Neural progenitor cell (in vitro differentiated cells): ENCODE results near the gene TRIM2. TPM values are rescaled to one million over a fixed set of nuclear protein-coding genes. Genes with fewer than 3 reads are reported as not detected.
"Not testable (repeated sequence)": the region's sequence is repeated elsewhere in the genome, so short reads cannot be mapped to it uniquely, and the experiment has no call there.

Source experiments
- DNase-seq: peaks from one replicate; pipeline ENCODE4 v3.0.0-alpha.2; 2016; ENCODE audit warnings: low spot score
- H2AFZ ChIP-seq: fragments of 200-600 bp; sonication (generic); replicated peaks from 2 replicates; pipeline ENCODE4 v1.6.1; 2016; ENCODE audit warnings: antibody characterized with exemption
- H3F3A ChIP-seq: fragments of 200-600 bp; sonication (generic); 2 replicates; pipeline ENCODE4 v1.6.1; 2016; ENCODE audit warnings: antibody characterized with exemption, low read depth
- H3K27ac ChIP-seq: fragments of 200-600 bp; sonication (generic); 2 replicates; pipeline ENCODE4 v1.5.1; 2016; ENCODE audit warnings: mild to moderate bottlenecking
- H3K27me3 ChIP-seq: fragments of 200-600 bp; sonication (generic); 2 replicates; pipeline ENCODE4 v1.6.1; 2016; ENCODE audit warnings: mild to moderate bottlenecking, moderate library complexity
- H3K36me3 ChIP-seq: fragments of 200-600 bp; sonication (generic); 2 replicates; pipeline ENCODE4 v1.5.1; 2016
- H3K4me1 ChIP-seq: fragments of 200-600 bp; sonication (generic); 2 replicates; pipeline ENCODE4 v1.6.1; 2016; ENCODE audit warnings: mixed run types
- H3K4me2 ChIP-seq: fragments of 200-600 bp; sonication (generic); 2 replicates; pipeline ENCODE4 v1.6.1; 2016
- H3K4me3 ChIP-seq: fragments of 200-600 bp; sonication (generic); 2 replicates; pipeline ENCODE4 v1.5.1; 2016
- H3K79me2 ChIP-seq: fragments of 200-600 bp; sonication (generic); 2 replicates; pipeline ENCODE4 v1.6.1; 2016; ENCODE audit warnings: low read depth
- H3K9ac ChIP-seq: fragments of 200-600 bp; sonication (generic); 2 replicates; pipeline ENCODE4 v1.6.1; 2016
- H3K9me3 ChIP-seq: fragments of 200-600 bp; sonication (generic); 2 replicates; pipeline ENCODE4 v1.5.1; 2016; ENCODE audit warnings: low read depth
- H4K20me1 ChIP-seq: fragments of 200-600 bp; sonication (generic); 2 replicates; pipeline ENCODE4 v1.6.1; 2016; ENCODE audit warnings: low read depth
- H3K27ac Mint-ChIP-seq: 3 replicates; pipeline ENCODE4 v1.8.0; 2021; ENCODE audit warnings: mixed read lengths
- H3K27me3 Mint-ChIP-seq: 2 replicates; pipeline ENCODE4 v1.8.0; 2022; ENCODE audit warnings: low read depth, mild to moderate bottlenecking, inconsistent platforms, moderate library complexity, mixed read lengths; ENCODE audit not compliant: insufficient read depth
- H3K36me3 Mint-ChIP-seq: 3 replicates; pipeline ENCODE4 v1.8.0; 2021; ENCODE audit warnings: mixed read lengths
- H3K4me1 Mint-ChIP-seq: 3 replicates; pipeline ENCODE4 v1.8.0; 2021; ENCODE audit warnings: mixed read lengths
- H3K4me3 Mint-ChIP-seq: 3 replicates; pipeline ENCODE4 v1.8.0; 2021; ENCODE audit warnings: mild to moderate bottlenecking, moderate library complexity, mixed read lengths
- H3K9me3 Mint-ChIP-seq: 3 replicates; pipeline ENCODE4 v1.8.0; 2020; ENCODE audit warnings: mixed read lengths
- CTCF ChIP-seq: fragments of 200-600 bp; sonication (generic); IDR thresholded peaks from 2 replicates; pipeline ENCODE4 v1.5.1; 2017; ENCODE audit warnings: antibody characterized with exemption, mild to moderate bottlenecking
- EZH2 ChIP-seq: fragments of 200-600 bp; sonication (generic); IDR thresholded peaks from 2 replicates; pipeline ENCODE4 v1.6.1; 2017; ENCODE audit warnings: antibody characterized with exemption, mild to moderate bottlenecking, moderate library complexity
- EZH2phosphoT487 ChIP-seq: fragments of 200-600 bp; sonication (generic); IDR thresholded peaks from 2 replicates; pipeline ENCODE4 v1.6.1; 2017; ENCODE audit warnings: antibody characterized with exemption
- total RNA-seq: library from RNA; depleted of rRNA; stranded (reverse); fragments of >200 nt; gene quantifications from 2 replicates; pipeline ENCODE4 v1.2.3, GENCODE V29; 2015; ENCODE audit warnings: low replicate concordance

The TRIM2 gene
- total RNA-seq, 1 donor from 2014 or later, result 87.6 TPM

- Mint-ChIP-seq H3K36me3 (peaks cover 6% of the 10 kb centered on the region), H3K27me3 (peaks cover 2% of the 10 kb centered on the region), H3K4me1 (peaks cover 31% of the 10 kb centered on the region), H3K27ac (no peak overlapping the region), H3K4me3 (no peak overlapping the region), H3K9me3 (peaks cover 13% of the 10 kb centered on the region)
- no peak overlapping the region for H3K4me3 ChIP-seq
- no peak overlapping the region for H3K4me2 ChIP-seq
- H3K27me3 ChIP-seq, result peaks cover 32% of the 10 kb centered on the region
- H3K9me3 ChIP-seq, result no peaks in the 10 kb centered on the region
- H3F3A ChIP-seq, result no peaks in the 10 kb centered on the region
- TF ChIP-seq CTCF, result no peak
- no peak for TF ChIP-seq EZH2
- TF ChIP-seq EZH2phosphoT487, result no peak
- H3K79me2 ChIP-seq, result no peaks in the 10 kb centered on the region
- H3K36me3 ChIP-seq, result no peaks in the 10 kb centered on the region
- no peak for DNase-seq
- peaks cover 9% of the 10 kb centered on the region for H3K4me1 ChIP-seq
- H3K27ac ChIP-seq, result no peak overlapping the region
- no peak overlapping the region for H3K9ac ChIP-seq
- H2AFZ ChIP-seq, result no peak overlapping the region
- H4K20me1 ChIP-seq, result no peaks in the 10 kb centered on the region
Measured at GRCh38 chr4:153160821-153161220, 43.4 kb upstream of the TRIM2 start.

- no peak overlapping the region for H3K27ac ChIP-seq
Measured at GRCh38 chr4:153161226-153161963, 42.8 kb upstream of the TRIM2 start.

GRCh38 chr4:153165236-153165635 is 39.0 kb upstream of the TRIM2 start:
- not testable (repeated sequence) for H3K4me1 ChIP-seq, H3K27me3 ChIP-seq, H3K27ac Mint-ChIP-seq, H3F3A ChIP-seq, H4K20me1 ChIP-seq, H3K9ac ChIP-seq, H3K9me3 ChIP-seq, H2AFZ ChIP-seq, H3K4me3 ChIP-seq, H3K36me3 ChIP-seq, H3K36me3 Mint-ChIP-seq, H3K27me3 Mint-ChIP-seq, H3K79me2 ChIP-seq, H3K27ac ChIP-seq, DNase-seq, H3K4me3 Mint-ChIP-seq, H3K4me2 ChIP-seq
- Mint-ChIP-seq H3K9me3 (peaks cover 13% of the 10 kb centered on the region), H3K4me1 (peaks cover 26% of the 10 kb centered on the region)

More at GRCh38 chr4:153161226-153161963, 42.8 kb upstream of the TRIM2 start:
- TF ChIP-seq EZH2phosphoT487 (no peak), EZH2 (no peak), CTCF (no peak)
- Histone ChIP-seq H3K79me2 (no peaks in the 10 kb centered on the region), H3K4me1 (peaks cover 3% of the 10 kb centered on the region), H4K20me1 (no peaks in the 10 kb centered on the region), H3K9ac (no peak overlapping the region), H3K4me3 (no peak overlapping the region), H2AFZ (no peak overlapping the region), H3K27me3 (peaks cover 27% of the 10 kb centered on the region), H3K9me3 (no peaks in the 10 kb centered on the region), H3F3A (no peaks in the 10 kb centered on the region), H3K4me2 (no peak overlapping the region), H3K36me3 (no peaks in the 10 kb centered on the region)
- Mint-ChIP-seq H3K36me3 (peaks cover 6% of the 10 kb centered on the region), H3K4me1 (peaks cover 25% of the 10 kb centered on the region), H3K9me3 (peaks cover 13% of the 10 kb centered on the region), H3K4me3 (no peak overlapping the region), H3K27ac (no peak overlapping the region), H3K27me3 (peaks cover 2% of the 10 kb centered on the region)
- DNase-seq, result no peak

GRCh38 chr4:153166716-153167501 is 37.3 kb upstream of the TRIM2 start:
- no peaks in the 10 kb centered on the region for H3K79me2 ChIP-seq
- H3K4me2 ChIP-seq, result no peak overlapping the region
- Mint-ChIP-seq H3K36me3 (peaks cover 4% of the 10 kb centered on the region), H3K4me3 (no peak overlapping the region), H3K27me3 (no peaks in the 10 kb centered on the region), H3K27ac (no peak overlapping the region), H3K4me1 (peaks cover 26% of the 10 kb centered on the region), H3K9me3 (peaks cover 13% of the 10 kb centered on the region)
- H3K4me3 ChIP-seq, result no peak overlapping the region
- no peaks in the 10 kb centered on the region for H3F3A ChIP-seq
- peaks cover 11% of the 10 kb centered on the region for H3K4me1 ChIP-seq
- H3K9me3 ChIP-seq, result no peaks in the 10 kb centered on the region
- H3K36me3 ChIP-seq, result no peaks in the 10 kb centered on the region
- H3K9ac ChIP-seq, result no peak overlapping the region
- no peak overlapping the region for H3K27ac ChIP-seq
- TF ChIP-seq EZH2 (no peak), CTCF (no peak), EZH2phosphoT487 (no peak)
- no peaks in the 10 kb centered on the region for H4K20me1 ChIP-seq
- no peak overlapping the region for H2AFZ ChIP-seq
- no peak for DNase-seq
- no peaks in the 10 kb centered on the region for H3K27me3 ChIP-seq
